ENCODE measurements around the gene HTR7. TPM values are rescaled to one million over a fixed set of nuclear protein-coding genes. Genes with fewer than 3 reads are reported as not detected.
A peak's percentile ranks its signal among the peaks of the same experiment; 100 is the strongest.

The HTR7 gene
- total RNA-seq, 2 donors from 2014 or later = 0.70 to 7.3 TPM

DNA sequence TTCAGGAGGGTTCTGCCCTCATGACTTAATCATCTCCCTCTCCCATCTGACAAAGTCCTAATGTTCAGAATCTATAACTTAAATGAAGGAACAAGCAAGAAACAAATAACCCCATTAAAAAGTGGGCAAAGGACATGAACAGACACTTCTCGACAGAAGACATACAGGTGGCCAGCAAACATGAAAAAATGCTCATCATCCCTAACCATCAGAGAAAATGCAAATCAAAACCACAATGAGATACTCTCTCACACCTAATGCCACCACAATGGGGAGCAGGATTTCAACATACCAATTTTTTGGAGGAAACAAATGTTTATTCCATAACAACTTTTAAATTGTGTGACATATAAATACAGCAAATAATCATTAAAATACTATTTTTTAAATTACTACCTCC lies 3.0 kb upstream of the HTR7 start:
- Mint-ChIP-seq H3K36me3 (ENCODE audit: low read depth) (no peaks in the 10 kb centered on the region), H3K9me3 (no peaks in the 10 kb centered on the region), H3K27ac (no peak overlapping the region), H3K4me3 (no peak overlapping the region), H3K27me3 (ENCODE audit: insufficient read depth) (peaks cover 74% of the 10 kb centered on the region), H3K4me1 (no peaks in the 10 kb centered on the region)
- WGBS, 2 experiments (ENCODE audit: insufficient coverage in 1 of 2, insufficient read length in 1 of 2) = 81 to 100% methylated on average over 1 of the region's 1 CpG
- no peaks in the 10 kb centered on the region for H3K4me1 ChIP-seq (ENCODE audit: control insufficient read depth, insufficient read depth, low read length)
- no peak overlapping the region for H3K9ac ChIP-seq (ENCODE audit: extremely low read depth, low read length, poor library complexity, severe bottlenecking)
- no peak for DNase-seq
- no peaks in the 10 kb centered on the region for H3K9me3 ChIP-seq (ENCODE audit: control insufficient read depth, low read length)
- H3K36me3 ChIP-seq (ENCODE audit: control insufficient read depth, insufficient read depth, low read length) = no peaks in the 10 kb centered on the region
- H3K27ac ChIP-seq (ENCODE audit: low read depth, low read length) = no peak overlapping the region
- H3K4me3 ChIP-seq (ENCODE audit: low read length) = no peak overlapping the region
- TF ChIP-seq, protein P1, sequence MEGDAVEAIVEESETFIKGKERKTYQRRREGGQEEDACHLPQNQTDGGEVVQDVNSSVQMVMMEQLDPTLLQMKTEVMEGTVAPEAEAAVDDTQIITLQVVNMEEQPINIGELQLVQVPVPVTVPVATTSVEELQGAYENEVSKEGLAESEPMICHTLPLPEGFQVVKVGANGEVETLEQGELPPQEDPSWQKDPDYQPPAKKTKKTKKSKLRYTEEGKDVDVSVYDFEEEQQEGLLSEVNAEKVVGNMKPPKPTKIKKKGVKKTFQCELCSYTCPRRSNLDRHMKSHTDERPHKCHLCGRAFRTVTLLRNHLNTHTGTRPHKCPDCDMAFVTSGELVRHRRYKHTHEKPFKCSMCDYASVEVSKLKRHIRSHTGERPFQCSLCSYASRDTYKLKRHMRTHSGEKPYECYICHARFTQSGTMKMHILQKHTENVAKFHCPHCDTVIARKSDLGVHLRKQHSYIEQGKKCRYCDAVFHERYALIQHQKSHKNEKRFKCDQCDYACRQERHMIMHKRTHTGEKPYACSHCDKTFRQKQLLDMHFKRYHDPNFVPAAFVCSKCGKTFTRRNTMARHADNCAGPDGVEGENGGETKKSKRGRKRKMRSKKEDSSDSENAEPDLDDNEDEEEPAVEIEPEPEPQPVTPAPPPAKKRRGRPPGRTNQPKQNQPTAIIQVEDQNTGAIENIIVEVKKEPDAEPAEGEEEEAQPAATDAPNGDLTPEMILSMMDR (conservative IDR thresholded peaks at IDR 0.05) = no peak
- H3K27me3 ChIP-seq (ENCODE audit: control insufficient read depth, insufficient read depth, low read length, poor library complexity, severe bottlenecking) = peaks cover 32% of the 10 kb centered on the region

DNA sequence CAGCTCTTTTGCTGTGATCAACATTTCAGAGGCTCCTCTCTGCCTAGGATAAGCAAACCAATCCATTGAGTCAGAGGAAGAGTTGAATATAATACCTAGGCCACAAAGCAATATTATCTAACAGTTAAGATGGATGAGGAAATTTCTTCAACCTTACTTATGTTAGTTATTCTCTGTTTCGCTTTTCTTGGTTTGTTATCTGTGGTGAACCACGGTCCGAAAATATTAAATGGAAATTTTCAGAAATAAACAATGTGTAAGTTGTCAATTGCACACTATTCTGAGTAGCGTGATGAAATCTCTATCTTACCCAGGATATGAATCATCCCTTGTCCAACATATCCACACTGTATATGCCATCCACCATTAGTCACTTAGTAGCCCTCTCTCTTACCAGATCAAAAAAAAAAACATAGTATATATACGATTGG lies 1.5 kb upstream of the HTR7 start:
- Mint-ChIP-seq H3K27ac (no peak overlapping the region), H3K4me3 (no peak overlapping the region), H3K27me3 (ENCODE audit: insufficient read depth) (peaks cover 81% of the 10 kb centered on the region), H3K36me3 (ENCODE audit: low read depth) (no peaks in the 10 kb centered on the region), H3K9me3 (no peaks in the 10 kb centered on the region), H3K4me1 (no peaks in the 10 kb centered on the region)
- Histone ChIP-seq H3K36me3 (ENCODE audit: control insufficient read depth, insufficient read depth, low read length) (no peaks in the 10 kb centered on the region), H3K27me3 (ENCODE audit: control insufficient read depth, insufficient read depth, low read length, poor library complexity, severe bottlenecking) (peaks cover 42% of the 10 kb centered on the region), H3K4me1 (ENCODE audit: control insufficient read depth, insufficient read depth, low read length) (no peaks in the 10 kb centered on the region), H3K27ac (ENCODE audit: low read depth, low read length) (no peak overlapping the region), H3K4me3 (ENCODE audit: low read length) (no peak overlapping the region), H3K9me3 (ENCODE audit: control insufficient read depth, low read length) (no peaks in the 10 kb centered on the region), H3K9ac (ENCODE audit: extremely low read depth, low read length, poor library complexity, severe bottlenecking) (no peak overlapping the region)
- whole genome bisulfite sequencing, 2 experiments (ENCODE audit: insufficient coverage in 1 of 2, insufficient read length in 1 of 2) = 90 to 97% methylated on average over 1 to 5 of the region's 5 CpGs
- DNase-seq = no peak
- TF ChIP-seq, protein P1 (conservative IDR thresholded peaks at IDR 0.05) = no peak

DNA sequence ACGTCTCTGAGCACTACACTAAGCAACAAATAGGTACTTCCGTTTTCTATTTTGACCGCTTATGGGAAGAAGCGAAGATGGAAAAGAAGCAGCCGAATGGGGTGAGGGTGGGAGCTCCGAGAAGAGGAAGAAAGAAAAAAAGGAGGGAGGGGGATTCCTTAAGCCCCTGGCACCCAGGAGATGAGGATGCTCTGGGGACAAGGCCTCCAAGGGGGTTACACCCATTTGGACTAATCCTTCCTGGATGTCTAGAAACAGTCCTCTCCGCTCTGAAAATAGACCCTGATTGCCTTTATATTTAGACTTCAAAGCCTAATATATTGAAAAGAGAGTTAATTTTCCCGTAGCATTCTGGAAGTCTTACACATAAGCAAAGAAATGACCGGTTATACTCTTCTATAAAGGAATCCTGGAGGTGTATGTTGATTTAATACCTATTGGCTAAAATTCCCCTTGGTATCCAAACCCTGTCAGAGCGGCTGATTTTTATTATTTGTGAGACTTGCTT lies 676 bp upstream of the HTR7 start:
- H3K4me1 Mint-ChIP-seq = no peaks in the 10 kb centered on the region
- no peak overlapping the region for H3K9ac ChIP-seq (ENCODE audit: extremely low read depth, low read length, poor library complexity, severe bottlenecking)
- 20 to 48% methylated on average over 4 to 10 of the region's 10 CpGs for WGBS, 2 experiments (ENCODE audit: insufficient coverage in 1 of 2, insufficient read length in 1 of 2)
- H3K36me3 ChIP-seq (ENCODE audit: control insufficient read depth, insufficient read depth, low read length) = no peaks in the 10 kb centered on the region
- H3K27ac Mint-ChIP-seq = no peak overlapping the region
- H3K4me1 ChIP-seq (ENCODE audit: control insufficient read depth, insufficient read depth, low read length) = no peaks in the 10 kb centered on the region
- peak overlapping the region; percentile 82 for H3K4me3 ChIP-seq (ENCODE audit: low read length)
- H3K4me3 Mint-ChIP-seq = peak overlapping the region; percentile 64
- H3K27me3 Mint-ChIP-seq (ENCODE audit: insufficient read depth) = peaks cover 83% of the 10 kb centered on the region
- no peaks in the 10 kb centered on the region for H3K36me3 Mint-ChIP-seq (ENCODE audit: low read depth)
- DNase-seq = no peak
- peaks cover 42% of the 10 kb centered on the region for H3K27me3 ChIP-seq (ENCODE audit: control insufficient read depth, insufficient read depth, low read length, poor library complexity, severe bottlenecking)
- TF ChIP-seq, protein P1 (conservative IDR thresholded peaks at IDR 0.05) = no peak
- no peaks in the 10 kb centered on the region for H3K9me3 ChIP-seq (ENCODE audit: control insufficient read depth, low read length)
- no peak overlapping the region for H3K27ac ChIP-seq (ENCODE audit: low read depth, low read length)
- H3K9me3 Mint-ChIP-seq = no peaks in the 10 kb centered on the region

Data from endodermal cell (in vitro differentiated cells).